NCI-H146 treated with DMSO at 0.1 percent for 48 hours (cell line): Measurements from ENCODE around the gene IGFBP3.

Experiments
- DNase-seq: peaks from one replicate; lab custom pipeline; 2025; ENCODE audit not compliant: unreplicated experiment; lab: John Stamatoyannopoulos, UW

Gene IGFBP3

GRCh38 chr7:45923290-45923689, 2.2 kb upstream of the IGFBP3 start:
- DNase-seq = peak; percentile 10

DNA sequence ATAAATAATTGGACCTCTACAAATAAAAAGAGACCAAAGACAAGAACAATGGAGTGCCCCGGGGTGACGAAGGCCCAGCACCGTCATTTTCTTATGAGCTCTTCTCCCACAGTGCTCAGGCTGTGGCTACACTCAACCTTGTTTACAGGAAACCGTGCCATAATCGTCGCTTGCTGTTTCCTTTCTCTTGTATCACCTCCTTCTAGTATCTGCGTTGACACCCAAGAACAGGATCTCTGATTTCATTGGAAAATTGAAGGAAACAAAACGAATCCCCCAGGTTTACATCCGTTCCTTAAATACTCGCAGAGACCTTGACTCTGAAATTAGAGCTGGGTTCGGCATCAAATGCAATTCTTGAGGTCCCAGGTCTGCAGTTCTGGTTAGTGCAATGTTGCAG, 1.7 kb upstream of the IGFBP3 start:
- no peak for DNase-seq

DNA sequence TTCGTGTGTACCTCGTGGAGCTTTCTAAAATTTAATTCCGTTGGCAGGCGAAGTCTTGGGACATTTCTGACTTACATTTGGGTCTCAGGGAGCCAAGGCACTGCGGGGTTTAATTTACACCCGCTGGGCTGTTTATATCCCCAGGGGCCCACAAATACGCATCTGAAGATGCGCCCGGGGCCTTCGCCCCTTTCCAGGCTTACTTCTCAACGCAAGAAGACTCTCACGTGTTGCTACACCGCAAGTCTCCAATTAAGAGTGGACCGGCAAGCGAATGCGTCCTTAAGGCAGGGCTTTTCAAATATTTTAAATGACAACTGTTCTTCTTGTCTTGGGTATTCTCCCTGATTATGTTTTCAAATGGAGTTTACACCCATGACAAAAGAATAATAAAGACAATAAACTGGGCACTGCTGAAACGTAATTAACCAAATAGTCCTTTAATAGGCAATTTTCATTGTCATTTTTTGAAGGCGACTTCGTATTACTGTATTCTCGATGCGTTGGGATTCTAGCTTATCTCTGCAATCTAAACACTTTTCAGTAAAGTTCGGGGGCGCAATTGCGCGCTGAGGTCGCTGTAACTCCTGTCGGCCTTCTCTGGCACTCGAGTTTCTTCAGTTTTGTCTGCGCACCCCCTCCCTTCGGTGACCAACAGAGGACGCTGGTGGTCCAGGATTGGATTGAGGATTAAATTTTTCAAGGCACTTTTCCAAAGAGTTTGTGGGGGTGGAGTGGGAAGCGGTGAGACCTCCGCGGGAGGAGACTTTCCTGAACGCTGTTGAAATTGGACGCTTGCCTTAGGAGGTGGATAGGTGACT, 837 bp upstream of the IGFBP3 start:
- DNase-seq = no peak

- DNase-seq = no peak
These were observed 268 bp upstream of the IGFBP3 start for GRCh38 chr7:45921381-45921698.

GRCh38 chr7:45919993-45920459, 1.0 kb downstream of the IGFBP3 start:
- DNase-seq = no peak

DNA sequence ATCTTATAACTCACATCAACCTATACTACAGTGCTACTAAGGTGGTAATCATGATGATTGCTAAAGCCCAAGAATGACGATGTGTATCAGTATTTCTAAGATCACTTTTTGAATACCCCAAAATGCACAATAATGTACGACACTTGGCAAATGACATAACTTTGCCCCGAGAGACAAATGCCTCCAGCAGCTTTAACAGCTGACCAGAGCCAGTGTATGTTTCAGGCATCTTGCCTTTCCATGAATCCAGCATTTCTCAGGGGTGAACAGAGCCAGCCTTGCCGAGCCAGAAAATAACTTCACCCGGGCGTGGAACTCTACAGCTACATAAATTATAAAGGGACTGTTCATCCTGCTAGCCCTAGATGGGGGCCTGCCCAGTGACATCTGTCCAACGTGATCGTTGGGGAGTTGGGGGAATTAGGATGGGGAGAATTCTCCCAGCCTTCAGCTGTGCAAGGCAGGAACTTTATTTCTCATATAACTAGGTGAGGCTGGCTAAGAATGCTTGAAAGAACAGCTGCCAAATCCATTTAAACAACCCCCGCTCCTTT, 1.8 kb downstream of the IGFBP3 start:
- DNase-seq = no peak

DNA sequence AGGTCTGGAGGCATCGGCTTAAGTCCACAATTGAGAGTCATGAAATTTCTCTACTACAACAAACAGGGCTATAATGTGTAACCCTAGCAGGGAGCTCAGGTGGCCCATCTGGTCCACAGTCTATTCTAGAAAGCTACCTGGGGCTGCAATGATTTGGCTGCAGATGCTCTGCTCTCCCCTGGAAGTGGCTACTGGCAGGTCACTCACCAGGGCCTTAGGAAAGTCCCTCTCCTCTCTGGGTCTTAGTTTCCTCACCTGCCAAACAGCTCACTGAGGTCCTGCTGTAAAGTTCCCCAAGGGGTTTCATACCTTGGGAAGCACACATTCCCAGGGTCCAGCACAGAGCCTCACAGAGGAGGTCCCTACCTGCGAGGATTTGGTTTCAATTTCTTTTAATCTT, 2.5 kb downstream of the IGFBP3 start:
- no peak for DNase-seq

GRCh38 chr7:45917658-45918057, 3.4 kb downstream of the IGFBP3 start:
- DNase-seq = peak; percentile 29

GRCh38 chr7:45917064-45917463, 4.0 kb downstream of the IGFBP3 start:
- DNase-seq = no peak

DNA sequence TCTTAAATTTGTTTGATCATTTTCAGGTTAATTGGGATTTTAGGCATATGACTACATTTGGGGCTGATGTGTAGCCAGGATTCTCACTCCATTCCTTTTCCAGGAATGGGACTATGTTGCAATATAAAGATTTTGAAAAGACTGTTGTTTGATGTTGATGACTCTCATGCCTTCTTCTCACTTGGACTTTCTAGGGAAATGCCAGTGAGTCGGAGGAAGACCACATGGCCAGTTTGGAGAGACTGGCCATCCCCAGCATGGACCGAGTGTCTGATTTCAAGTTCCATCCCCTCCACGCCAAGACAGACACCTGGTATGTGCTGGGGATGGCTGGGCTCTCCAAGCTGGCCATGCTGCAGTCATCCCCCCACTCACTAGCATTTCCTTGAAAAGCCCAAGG, 5.5 kb downstream of the IGFBP3 start:
- DNase-seq = no peak

- DNase-seq = no peak
These were observed 6.2 kb downstream of the IGFBP3 start for GRCh38 chr7:45914911-45915310.

- no peak for DNase-seq
These were observed 8.1 kb downstream of the IGFBP3 start for GRCh38 chr7:45912972-45913371.

DNA sequence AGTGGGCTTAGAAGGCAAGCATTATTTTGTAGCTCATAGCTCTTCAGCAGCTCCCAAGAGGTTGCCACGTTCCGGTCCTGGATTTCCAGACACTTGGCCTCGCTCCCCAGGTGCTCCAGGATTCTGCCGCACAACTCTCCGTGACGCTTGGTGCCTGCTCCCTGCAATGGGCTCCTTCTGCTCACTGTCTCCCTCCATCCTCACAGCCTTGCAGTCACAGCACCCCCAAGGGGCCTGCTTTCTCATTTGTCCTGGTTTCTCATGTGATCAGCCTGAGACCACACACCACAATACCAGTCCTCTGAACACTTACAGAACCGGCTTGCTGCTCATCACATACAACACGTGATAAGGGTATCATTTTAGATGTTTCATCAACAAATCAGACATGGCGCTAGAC, 9.8 kb downstream of the IGFBP3 start:
- no peak for DNase-seq

DNA sequence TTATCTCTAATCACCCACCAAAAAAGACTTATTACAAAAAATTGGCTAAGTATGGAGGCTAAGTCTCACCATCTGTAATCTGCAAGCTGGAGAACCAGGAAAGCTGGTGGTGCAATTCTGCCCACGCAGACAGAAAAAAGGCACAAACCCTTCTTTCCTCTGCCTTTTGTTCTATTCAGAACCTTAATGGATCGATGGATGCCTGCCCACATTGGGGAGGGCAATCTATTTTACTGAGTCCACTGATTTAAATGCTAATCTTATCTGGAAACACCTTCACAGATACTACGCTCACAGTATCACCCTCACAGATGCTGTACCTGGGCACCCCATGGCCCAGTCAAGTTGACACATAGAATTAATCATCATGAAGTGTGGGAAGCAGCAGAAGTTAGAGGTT, 10.2 kb downstream of the IGFBP3 start:
- DNase-seq = no peak

DNA sequence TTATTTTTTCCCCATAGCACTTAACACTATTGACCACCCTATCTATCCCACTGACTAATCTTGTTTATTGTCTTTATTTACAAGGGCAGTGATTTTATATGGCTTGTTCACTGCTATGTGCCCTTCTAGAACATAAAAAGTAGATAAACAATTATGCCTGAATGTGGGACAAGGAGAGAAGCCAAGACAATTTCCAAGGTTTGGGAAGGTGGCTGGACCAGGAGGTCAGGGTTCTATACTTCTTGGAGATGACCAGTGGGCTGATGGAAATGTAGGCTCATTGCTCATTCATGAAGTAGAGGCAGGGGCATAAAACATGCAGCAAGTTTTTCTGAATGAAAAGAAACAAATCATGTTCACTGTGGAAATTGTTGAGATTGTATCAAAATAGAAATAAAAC, 11.5 kb downstream of the IGFBP3 start:
- DNase-seq = no peak

- DNase-seq = no peak
These were observed 18.3 kb downstream of the IGFBP3 start for GRCh38 chr7:45902820-45903219.

DNA sequence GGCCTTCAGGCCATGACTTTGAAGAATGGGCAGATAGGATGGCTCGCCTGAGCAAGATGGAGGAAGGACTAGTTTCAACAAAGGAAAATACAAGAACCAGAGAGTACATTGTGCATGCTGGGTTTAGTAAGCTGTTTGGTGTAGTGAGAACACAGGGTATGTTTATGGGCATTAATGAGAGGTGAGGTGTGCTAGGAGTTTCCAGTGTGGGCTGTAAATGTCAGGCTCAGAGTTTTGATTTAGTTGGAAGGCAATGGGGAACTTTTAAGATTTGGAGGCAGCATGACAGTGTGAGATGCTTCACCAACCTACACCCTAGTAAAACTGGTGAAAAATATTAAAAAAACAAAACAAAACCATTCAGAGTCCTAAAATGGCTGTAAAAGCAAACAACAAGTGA, 19.5 kb downstream of the IGFBP3 start:
- no peak for DNase-seq

GRCh38 chr7:45898222-45898621, 22.9 kb downstream of the IGFBP3 start:
- no peak for DNase-seq

DNA sequence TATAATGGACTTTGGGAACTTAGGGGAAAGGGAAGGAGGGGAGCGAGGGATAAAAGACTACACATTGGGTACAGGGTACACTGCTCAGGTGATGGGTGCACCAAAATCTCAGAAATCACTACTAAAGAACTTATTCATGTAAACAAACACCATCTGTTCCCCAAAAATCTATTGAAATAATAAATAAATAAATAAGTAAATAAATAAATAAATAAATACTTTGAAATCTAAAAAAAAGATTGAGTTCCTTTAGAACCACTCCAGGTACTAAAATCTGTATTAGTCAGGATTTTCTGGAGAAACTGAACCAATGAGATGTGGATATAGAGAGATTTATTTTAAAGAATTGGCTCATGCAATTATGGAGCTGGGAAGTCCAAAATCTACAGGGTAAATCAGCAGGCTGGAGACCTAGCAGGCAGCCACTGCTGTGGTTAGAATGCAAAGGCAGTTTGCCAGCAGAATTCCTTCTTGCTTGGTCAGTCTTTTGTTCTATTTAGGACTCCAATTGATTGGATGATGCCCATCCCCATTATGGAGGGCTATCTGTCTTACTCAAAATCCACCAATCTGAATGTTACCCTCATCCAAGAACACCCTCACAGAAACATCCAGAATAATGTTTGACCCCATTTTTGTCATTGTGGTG, 23.9 kb downstream of the IGFBP3 start:
- no peak for DNase-seq

DNA sequence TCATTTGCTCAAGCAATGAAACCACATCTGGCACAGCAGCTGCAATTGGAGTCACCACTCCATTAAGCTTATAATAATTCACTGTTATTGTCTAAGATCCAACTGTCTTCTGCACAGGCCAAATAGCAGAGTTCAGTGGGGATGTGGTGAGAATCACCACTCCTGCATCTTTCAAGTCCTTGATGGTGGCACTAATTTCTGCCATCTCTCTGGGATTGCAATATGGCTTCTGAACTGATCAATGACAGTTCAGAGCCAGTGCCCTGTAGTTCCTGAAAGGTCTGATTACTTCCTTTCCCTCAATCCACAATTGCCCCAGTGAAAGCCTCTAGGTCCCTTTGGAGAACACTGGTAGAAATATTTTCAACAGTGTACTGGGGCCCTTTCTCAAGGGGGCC, 26.4 kb downstream of the IGFBP3 start:
- no peak for DNase-seq

GRCh38 chr7:45893996-45894664, 26.9 kb downstream of the IGFBP3 start:
- DNase-seq = no peak
